ENCODE results near the gene MINDY3.
"Not testable (repeated sequence)": the region's sequence is repeated elsewhere in the genome, so short reads cannot be mapped to it uniquely, and the experiment has no call there.

The MINDY3 gene

DNA sequence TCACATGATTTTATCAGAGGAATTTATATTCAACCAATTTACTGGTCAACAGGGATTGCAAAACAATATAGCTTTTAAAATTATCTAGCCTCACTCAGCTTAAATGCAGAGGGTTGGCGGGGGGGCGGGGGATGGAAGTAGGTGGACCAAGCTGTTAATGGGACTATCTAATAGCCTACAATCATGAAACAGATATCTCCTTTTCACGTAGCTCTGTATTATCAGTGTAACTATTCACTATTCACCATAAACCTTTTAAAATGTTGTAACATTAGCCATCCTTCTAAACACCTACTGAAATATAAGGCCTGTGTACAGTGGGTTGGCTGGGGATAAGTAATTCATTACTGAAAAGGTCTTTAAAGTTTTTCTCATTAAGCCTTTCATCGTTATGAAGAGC, 56.2 kb downstream of the MINDY3 start:
- DNase-seq = no peak

DNA sequence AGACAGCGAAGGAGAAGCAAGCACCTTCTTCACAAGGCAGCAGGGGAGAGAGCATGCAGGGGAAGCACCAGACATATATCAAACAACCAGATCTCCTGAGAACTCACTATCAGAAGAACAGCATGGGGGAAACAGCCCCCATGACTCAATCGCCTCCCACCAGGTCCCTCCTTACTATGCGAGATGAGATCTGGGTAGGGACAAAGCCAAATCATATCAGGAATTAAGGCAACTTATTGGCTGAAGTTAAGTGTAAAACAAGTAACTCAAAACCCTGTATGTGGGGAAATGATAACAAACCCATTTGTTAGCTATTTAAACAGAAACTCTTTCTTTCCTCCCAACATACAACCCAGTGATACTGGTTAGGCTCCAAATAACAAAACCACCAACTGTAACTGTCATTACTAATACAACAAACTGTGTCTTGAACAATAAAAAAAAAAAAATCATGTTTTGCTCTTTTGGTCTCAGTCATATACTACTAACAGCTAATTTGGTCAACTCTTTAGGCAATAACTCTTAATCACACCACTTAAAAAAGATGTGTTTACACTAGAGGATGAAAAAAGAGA, 57.8 kb downstream of the MINDY3 start:
- no peak for DNase-seq

DNA sequence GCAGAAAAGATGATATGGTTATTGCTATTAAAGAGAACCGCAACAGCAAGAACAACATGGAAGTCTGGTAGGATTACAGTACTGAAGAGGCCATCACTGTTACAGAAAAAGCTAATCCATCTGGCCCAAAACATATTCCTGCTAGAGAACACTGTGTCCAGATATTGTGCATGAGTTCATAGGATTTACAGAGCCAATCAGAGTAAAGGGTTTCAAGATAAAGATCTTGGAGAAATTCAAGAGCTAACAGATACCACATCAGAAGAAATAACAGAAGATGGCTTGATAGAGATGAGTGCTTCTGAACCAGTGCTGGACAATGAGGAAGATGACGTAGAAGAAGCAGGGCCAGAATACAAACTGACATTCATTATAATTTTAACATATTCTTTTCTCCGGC, 58.7 kb downstream of the MINDY3 start:
- DNase-seq = no peak

DNA sequence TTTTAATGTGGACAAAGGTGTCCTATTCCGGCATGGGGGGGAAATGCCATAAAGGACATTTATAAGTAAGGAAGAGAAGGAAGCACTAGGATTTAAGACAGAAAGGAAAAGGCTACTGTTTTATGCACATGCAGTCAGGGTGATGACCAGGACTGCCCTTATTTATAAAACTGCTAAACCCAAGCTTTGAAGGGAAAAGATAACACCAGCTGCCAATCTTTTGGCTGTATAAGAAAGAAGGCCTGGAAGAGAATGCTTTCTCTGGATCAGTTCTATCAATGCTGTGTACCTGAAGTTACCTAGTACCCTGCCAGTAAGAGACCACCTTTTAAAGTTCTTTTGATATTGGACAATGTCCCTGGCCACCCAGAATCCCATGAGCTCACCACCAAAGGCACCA, 59.2 kb downstream of the MINDY3 start:
- DNase-seq = no peak

DNA sequence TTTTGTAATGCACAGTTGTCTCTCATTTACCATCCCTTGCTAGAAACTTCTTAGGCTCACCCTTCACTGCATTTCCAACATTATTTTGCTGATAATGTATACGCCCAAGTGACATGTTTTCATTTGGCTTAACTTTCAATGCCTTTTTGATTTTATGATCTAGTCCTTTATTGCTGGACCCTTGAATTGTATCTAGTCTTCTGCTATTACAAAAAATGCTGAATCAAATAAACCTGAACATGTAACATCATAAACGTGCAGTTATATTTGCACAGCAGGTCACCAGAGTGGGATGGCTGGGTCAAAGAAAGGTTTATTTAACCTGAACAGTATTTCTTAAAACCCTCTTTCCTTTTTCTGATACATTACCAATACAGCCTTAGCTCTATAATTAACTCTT, 63.0 kb downstream of the MINDY3 start:
- DNase-seq = no peak

DNA sequence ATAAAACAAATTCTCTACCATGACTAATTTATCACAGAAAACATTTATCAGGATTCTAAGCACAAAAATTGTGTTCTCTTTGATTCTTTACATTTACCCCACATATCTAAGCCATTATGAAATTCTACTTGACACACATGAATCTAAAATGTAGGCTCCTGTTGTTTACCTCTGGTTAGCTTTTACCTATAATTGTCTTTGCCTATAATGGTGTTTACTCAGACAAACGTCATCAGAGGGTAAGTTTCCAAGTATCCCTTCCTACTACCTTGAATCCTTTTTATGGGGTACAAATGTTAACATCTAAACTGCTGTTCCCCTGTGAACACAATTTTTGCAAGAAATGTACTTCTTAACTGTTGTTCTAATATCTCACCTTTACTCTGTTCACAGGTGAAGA, 63.5 kb downstream of the MINDY3 start:
- no peak for DNase-seq

DNA sequence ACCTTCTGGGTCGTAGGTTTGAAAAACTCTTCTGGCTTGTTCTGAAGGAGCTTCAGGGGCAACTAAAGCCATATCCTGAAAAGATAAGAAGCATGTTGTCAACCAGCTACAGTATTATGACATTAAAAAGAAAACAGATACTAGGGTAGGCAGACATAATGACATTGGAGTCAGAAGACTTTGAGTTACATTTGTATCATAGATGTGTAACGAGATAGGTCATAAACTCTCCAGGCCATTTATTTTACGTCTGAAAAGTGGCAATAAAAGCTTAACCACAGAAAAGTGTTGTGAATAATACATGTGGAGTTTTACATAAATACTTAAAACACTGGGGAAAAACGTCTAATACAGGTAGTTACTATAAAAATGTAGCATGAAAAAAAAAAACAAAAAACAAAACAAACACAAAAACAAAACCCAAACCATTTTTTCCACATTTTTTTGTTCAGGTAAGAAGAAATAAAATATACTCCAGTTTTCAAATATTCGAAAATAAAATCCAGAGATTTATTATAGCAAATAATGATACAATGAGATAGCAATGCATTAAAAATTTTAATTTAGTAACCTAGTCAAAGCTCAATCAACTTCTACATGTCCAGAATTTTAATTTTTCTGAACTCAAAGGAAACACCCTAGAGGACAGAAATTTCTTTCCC, 64.1 kb downstream of the MINDY3 start:
- no peak for DNase-seq

DNA sequence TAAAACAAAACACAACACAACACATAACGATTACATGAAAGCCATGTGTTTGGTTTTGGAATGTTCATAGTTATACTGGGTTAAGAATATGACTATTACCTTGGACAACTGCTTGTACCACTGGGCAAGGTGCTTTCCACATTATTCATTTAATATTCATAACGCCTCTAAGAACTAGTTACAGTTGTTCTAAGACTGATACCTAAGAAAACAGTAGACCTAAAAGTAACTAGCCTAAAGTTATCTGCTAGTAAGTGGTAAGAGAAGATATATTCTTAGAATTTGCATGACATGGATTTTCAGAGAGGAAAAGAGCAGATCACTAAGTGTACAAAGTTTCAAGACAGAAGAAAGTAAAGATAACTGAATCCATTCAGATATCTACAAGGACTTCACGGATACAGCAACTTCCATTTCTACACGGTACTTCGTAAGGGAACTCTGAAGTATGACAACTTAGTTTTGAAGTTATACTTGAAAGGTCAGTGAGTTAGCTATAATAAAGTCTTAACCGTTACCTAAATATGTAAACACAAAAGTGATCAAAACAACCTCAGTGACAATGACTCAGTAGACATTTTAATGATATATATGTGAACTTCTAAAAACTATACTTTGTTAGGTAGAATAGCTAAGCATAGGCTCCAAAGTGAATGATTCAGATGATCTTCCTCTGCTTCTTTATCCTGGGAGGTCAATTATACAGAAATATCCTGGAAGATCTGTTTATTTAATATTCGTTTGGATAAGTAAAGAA, 65.1 kb downstream of the MINDY3 start:
- no peak for DNase-seq

DNA sequence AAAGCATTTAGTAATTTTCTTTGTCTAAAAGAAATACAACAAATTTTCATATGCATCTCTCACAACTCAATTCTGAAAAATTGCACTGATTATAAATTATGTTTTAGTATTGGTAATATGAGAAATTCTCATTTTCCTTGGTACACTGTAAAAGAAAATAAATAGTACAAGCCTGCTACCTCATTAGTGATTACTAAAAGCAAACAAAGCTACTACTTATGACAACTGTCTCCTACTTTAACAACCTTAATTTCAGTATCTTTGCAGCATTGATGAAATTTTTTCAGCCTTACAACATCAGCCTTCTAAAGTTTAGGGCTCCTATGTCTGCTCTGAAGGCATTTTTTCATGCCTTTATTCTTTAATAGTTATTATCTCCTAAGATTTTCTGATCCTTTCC, 65.7 kb downstream of the MINDY3 start:
- DNase-seq = no peak

DNA sequence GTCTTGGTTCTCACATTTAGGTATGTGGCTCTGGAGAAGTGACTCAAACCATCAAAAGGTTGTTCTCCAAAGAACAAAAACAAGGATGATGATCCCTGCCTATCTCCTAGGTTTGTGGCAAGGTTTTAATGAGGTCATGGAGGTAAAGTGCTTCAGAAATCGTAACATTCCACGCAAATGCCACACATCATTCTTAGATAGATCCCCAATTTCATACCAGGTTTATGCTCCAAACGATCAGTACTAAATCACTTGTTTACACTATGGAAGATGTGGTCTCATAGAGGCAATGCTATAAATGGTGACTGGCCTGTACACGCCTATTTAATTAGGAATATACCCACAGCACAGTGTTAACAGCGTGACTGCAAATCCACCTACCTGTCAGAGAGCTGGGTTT, 66.6 kb downstream of the MINDY3 start:
- DNase-seq = no peak

DNA sequence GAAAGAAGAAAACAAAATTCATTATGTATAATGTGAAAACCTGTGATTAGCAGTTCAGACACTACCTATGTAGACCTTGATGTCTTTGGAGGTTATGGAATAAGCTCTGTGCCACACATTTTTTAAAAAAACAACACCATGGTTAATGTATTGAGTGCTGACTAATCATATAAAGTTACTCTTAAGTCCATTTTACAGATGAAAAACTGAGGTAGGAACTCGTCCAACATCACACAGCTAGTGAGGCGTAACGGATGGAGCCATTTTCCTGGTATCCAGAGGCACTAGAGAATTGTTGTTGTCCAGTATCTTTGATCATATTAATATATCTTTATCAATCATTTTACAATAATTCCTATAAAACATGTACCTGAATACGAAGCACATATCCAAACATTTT, 67.5 kb downstream of the MINDY3 start:
- no peak for DNase-seq

DNA sequence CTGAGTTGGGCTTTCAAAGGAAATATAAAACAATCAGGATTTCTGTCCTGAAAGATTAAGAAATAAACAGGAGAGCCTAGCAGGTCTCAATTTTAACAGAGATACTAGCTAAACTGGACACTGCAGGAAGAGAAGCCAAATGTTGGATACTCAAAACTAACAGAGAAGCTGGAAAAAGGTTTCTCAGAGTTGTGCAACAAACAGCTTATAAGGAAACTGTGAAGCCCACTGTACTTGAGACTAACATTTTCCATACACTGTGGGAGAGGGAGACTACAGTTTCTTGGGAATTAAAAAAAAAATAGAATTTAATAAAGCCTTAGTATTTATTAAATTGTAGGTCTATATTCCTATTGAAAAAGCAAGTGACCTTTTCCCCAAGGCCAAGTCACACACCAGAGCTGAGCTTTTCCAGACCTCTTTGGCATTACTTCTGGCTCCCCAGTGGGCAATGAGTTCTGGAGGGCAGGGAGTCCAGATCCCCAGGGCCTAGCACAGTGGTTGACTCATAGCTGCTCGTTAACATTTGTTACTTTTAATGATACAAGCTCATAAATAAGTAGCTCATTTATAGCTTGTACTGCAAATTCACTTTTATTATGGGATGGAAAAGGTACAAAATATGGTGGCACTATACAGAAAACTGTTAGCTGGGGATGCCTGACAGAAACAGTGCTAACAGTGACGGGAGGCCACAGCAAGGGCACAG, 68.3 kb downstream of the MINDY3 start:
- no peak for DNase-seq

DNA sequence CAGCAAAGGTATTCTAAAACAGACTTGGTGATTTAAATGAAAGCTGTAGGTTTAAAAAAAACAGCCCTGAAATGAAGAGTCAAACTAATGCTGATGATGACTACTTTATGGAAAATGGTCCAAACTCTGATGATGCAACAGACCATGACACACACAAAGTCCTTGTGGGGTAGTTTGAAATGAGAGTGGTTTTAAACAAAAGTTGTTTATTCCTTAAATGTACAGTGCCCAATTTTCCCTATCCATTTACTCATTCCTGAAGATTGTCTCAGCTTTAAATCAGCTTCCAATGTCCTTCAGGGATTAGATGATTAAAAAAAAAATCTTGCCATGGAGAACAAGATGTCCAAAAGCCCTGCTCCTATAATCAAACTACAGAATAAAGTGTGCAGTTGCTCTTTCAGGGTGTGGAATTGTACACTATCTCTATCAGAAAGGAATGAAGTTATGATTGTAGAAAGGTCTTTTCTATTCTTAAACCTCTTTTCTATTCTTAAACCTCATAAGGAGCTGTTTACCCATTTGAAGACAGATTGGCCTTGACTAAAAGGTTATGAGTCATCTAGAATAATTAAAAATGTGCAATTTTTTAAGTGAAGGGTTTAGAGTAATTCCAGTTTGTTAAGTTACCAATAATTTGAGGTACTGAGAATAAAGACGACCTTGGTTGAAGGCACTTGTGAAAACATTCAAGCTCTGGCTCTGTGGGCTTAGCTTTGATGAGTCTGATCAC, 70.3 kb downstream of the MINDY3 start:
- peak in 2 of 3 donors; percentile 9 to 19 for DNase-seq

DNA sequence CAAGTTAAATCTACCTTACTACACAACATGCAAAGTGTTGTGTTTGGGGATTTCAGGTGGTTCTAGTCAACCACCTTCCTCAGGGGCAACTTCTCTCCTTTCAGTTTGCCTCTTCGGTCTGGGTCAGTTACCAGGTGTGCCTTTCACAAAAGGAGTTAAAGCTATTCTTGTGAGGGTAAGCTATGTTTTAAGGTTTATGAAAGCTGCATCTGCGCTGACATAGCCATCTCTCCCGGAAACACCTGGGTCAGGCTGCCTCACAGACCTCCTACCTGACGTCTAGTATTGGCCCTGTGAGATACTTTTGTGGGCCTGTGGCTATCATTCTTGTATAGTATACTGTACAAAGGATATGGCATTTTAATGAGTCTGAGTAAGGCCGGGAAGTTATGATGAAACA, 72.9 kb downstream of the MINDY3 start:
- no peak for DNase-seq

DNA sequence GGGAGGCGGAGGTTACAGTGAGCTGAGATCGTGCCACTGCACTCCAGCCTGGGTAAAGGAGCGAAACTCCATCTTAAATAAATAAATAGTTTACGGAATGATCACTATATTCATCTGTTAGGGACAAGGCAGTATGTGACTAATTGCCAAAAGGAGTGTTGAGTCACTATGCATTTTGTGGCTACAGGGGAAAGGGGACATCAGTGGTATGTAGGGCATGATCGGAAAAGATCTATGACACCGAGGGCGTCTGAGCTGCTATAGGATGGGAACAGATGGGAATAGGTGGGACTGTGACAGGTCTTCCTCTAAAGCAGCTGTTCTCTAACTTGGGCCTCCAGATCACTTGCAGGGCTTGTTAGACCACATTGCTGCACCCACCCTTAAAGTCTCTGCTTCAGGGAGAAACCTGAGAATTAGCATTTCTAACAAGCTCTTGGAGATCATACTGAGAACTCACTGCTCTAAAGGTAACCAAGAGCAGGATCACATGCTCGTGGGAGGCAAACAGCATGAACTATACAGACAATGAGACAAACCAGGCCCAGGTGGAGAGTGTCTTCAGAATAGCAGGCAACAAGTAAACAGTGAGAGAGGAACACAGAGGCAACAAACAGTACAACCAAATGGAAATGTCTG, 75.5 kb downstream of the MINDY3 start:
- DNase-seq = no peak

DNA sequence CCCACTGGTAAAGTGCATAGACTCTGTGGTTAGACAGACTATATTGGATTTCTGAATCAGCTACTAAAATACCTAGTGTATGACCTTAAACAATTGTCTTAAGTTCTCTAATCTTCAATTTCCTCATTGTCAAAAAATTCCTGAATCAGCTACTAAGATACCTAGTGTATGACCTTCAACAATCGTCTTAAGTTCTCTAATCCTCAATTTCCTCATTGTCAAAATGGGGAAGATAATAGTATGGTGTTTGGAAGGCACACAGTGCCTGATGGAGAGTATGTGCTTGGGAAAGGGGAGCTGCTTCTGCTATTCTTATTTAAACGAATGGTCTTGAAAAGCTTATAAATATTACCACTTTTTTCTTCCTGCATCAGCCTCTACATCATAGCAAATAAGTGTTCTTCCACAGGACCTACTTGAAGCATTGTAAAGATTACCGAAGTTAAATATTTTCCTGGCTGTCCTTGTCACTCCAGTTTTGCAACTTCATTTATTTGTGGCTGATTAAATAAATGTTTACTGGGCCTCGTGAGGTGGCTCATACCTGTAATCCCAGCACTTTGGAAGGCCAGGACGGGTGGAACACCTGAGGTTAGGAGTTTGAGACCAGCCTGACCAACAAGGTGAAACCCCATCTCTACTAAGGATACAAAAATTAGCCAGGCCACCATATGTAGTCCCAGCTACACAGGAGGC, 76.2 kb downstream of the MINDY3 start:
- DNase-seq = peak in 2 of 3 donors; percentile 22 to 23

DNA sequence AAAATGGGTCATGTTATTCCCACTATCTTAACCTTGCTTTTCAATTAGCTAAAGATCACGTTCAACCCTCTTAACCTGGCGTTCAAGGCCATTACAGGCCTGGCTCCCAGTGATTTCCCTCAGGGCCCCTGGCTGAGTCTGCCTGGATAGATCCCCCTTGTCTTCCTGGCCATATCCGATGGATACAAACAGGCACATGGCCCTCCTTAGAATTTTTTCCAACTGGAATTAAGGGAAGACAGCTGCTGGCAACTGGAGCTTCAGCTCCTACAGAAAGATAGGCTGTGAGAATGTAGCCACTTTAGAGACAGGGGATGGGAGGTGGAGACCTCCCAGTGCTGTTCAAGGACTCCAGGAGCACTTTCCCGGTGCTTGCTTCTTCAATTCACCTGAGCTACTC, 77.5 kb downstream of the MINDY3 start:
- DNase-seq = no peak

DNA sequence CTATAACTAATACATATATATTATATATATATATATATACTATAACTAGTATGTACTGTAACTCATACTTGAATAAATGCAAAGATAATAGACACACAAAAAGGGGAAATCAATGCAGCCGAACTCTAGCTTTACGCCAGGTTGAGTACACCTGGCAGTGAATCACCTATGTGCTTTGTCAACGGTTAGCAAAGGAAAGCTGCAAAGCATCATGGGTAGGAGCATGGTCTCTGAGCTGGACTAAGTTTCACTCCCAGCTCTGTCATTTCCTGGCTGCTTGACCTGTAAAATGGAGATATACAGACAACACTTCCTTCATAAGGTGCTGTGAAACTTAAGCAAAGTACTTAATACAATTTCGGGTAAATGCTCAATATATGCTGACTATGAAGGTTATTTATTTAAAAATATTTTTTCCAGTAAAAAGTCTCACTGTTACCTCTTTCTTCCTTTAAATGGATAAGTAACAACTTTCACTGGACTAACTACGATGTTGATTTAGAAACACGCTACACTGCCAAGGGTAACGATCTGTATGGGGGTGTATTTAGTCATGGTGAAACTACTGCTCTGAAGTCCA, 78.8 kb downstream of the MINDY3 start:
- no peak for DNase-seq

DNA sequence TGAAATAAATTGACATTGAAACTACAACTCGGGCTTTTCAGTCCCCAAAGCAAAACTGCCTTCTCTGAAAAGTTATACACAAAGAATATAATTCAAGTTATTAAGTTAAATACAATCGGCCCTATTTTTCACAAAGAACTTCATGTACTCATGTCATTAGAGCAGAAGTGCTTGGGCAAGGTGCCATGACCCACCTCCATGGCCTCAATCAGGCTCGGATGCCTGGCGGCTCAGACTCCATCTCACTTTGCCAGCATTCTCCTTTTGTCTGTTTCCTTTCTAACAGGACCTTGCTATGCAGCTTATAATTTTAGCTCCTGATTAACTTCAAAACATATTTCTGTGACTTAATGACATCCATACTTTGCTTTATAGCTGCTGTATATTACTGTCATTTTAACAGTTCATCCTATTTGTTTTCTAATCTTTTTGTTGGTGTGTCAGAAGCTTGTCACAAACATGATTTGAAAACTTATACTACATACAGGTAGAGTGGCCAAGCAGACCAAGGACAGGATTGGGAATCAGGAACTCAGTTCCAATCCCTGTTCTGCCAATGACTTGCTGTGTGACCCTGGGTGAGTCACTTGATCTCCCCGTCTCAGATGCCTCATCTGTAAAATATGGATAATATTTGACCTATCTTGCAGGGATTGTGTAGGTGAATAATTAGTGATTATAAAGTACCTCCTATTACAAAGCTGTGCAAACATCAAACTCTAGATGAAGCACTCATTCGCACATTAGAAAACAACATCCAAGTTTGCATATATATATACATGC, 79.8 kb downstream of the MINDY3 start:
- no peak for DNase-seq

DNA sequence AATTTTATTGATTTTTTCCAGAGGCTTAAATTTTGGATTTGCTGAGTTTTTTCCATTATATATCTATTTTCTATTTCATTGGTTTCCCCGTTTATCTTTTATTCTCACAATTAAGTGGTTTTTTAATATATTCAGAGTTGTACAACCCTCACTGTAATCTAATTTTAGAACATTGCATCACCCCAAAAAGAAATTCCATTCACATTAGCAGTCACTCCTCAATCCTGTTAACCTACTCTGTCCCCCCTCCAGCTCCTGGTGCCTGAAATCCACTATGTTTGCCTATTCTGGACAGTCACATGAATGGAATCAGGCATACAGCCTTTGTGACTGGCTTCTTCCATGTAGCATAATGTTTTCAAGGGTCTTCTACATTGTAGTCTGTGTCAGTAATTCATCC, 84.8 kb downstream of the MINDY3 start:
- DNase-seq = no peak

DNA sequence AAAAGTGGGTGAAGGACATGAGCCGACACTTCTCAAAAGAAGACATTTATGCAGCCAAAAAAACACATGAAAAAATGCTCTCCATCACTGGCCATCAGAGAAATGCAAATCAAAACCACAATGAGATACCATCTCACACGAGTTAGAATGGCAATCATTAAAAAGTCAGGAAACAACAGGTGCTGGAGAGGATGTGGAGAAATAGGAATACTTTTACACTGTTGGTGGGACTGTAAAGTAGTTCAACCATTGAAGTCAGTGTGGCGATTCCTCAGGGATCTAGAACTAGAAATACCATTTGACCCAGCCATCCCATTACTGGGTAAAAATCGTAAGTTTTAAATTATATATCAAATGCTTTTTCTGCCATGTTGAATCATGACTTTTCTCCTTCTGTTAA, 85.8 kb downstream of the MINDY3 start:
- DNase-seq = not testable (repeated sequence)
